IMR-90 (cell line): ENCODE results near the gene PBRM1. TPM values are rescaled to one million over a fixed set of nuclear protein-coding genes. Genes with fewer than 3 reads are reported as not detected.
A peak's percentile ranks its signal among the peaks of the same experiment; 100 is the strongest.

Source experiments
- ATAC-seq: fragments of 200-7000 bp; cut with Tn5 transposase; 2 replicates; pipeline ENCODE4 v1.9.1; 2020; ENCODE audit warnings: low read depth, mild to moderate bottlenecking, moderate library complexity
- BruUV-seq: library from RNA; stranded (reverse); fragments of 400-500 nt; replicated peaks from 2 replicates; lab custom pipeline; 2021; lab: Mats Ljungman, UMichigan
- CTCF ChIA-PET: fragments of 300-600 bp; formaldehyde crosslinking; extraction: SDS; loops from one replicate; lab custom pipeline; 2021; ENCODE audit warnings: antibody characterized with exemption; lab: Yijun Ruan, JAX
- POLR2A ChIA-PET: fragments of 300-600 bp; sonication (Branson Sonifier 250); formaldehyde crosslinking; loops from one replicate; lab custom pipeline; 2022; ENCODE audit warnings: antibody characterized with exemption; ENCODE audit not compliant: unreplicated experiment; lab: Charles Lee
- DNase-seq: peaks from one replicate; pipeline ENCODE4 v3.0.0; 2013
- H2AFZ ChIP-seq: replicated peaks from 2 replicates; pipeline ENCODE3; 2013; ENCODE audit warnings: low read length, mild to moderate bottlenecking; ENCODE audit not compliant: poor library complexity
- H2AK5ac ChIP-seq: 2 replicates; pipeline ENCODE4 v1.6.1; 2013; ENCODE audit warnings: low read depth, low read length, inconsistent platforms
- H2AK9ac ChIP-seq: replicated peaks from 2 replicates; pipeline ENCODE3; 2013; ENCODE audit warnings: mild to moderate bottlenecking, low read depth, low read length, moderate library complexity; ENCODE audit not compliant: poor library complexity
- H2BK120ac ChIP-seq: 2 replicates; pipeline ENCODE4 v1.6.1; 2013; ENCODE audit warnings: low read depth, low read length, inconsistent platforms
- H2BK15ac ChIP-seq: 3 replicates; pipeline ENCODE4 v1.6.1; 2013; ENCODE audit warnings: low read depth, low read length, inconsistent platforms
- H2BK20ac ChIP-seq: 2 replicates; pipeline ENCODE4 v1.6.1; 2013; ENCODE audit warnings: low read depth, mild to moderate bottlenecking, inconsistent platforms, low read length, moderate library complexity
- H2BK5ac ChIP-seq: 2 replicates; pipeline ENCODE4 v1.6.1; 2013; ENCODE audit warnings: mild to moderate bottlenecking, low read depth, low read length, inconsistent platforms; ENCODE audit not compliant: poor library complexity, severe bottlenecking
- H3K14ac ChIP-seq: replicated peaks from 2 replicates; pipeline ENCODE4 v1.6.1; 2013; ENCODE audit warnings: low read depth, low read length, inconsistent platforms
- H3K18ac ChIP-seq: 2 replicates; pipeline ENCODE4 v1.6.1; 2013; ENCODE audit warnings: low read depth, low read length, control low read depth
- H3K23ac ChIP-seq: 2 replicates; pipeline ENCODE4 v1.6.1; 2013; ENCODE audit warnings: low read depth, low read length, inconsistent platforms
- H3K27ac ChIP-seq: 2 replicates; pipeline ENCODE4 v1.5.1; 2013; ENCODE audit warnings: mild to moderate bottlenecking, control low read depth, low read length; ENCODE audit not compliant: insufficient read depth
- H3K27me3 ChIP-seq: 2 replicates; pipeline ENCODE4 v1.6.1; 2013; ENCODE audit warnings: low read length; ENCODE audit not compliant: control insufficient read depth, insufficient read depth
- H3K36me3 ChIP-seq: 2 replicates; pipeline ENCODE4 v1.6.1; 2013; ENCODE audit warnings: low read length, mixed read lengths; ENCODE audit not compliant: control insufficient read depth, insufficient read depth
- H3K4ac ChIP-seq: 2 replicates; pipeline ENCODE4 v1.6.1; 2013; ENCODE audit warnings: low read depth, low read length, inconsistent platforms
- H3K4me1 ChIP-seq: 2 replicates; pipeline ENCODE4 v1.6.1; 2013; ENCODE audit warnings: low read length, mixed read lengths; ENCODE audit not compliant: control insufficient read depth, insufficient read depth
- H3K4me2 ChIP-seq: 2 replicates; pipeline ENCODE4 v1.6.1; 2013; ENCODE audit warnings: low read depth, mild to moderate bottlenecking, control low read depth, low read length, moderate library complexity
- H3K4me3 ChIP-seq: 2 replicates; pipeline ENCODE4 v1.5.1; 2013; ENCODE audit warnings: low read depth, mild to moderate bottlenecking, control low read depth, low read length, moderate library complexity; ENCODE audit not compliant: insufficient read depth
- H3K56ac ChIP-seq: 2 replicates; pipeline ENCODE4 v1.6.1; 2013; ENCODE audit warnings: low read length, inconsistent platforms; ENCODE audit not compliant: insufficient read depth; ENCODE audit errors: extremely low read depth
- H3K79me1 ChIP-seq, 2 experiments: 2 replicates each; pipeline ENCODE4 v1.6.1; 2013; ENCODE audit warnings: low read length in 2 of 2, inconsistent platforms in 1 of 2, low read depth in 1 of 2
- H3K9ac ChIP-seq: 2 replicates; pipeline ENCODE4 v1.6.1; 2013; ENCODE audit warnings: low read depth, low read length, control low read depth
- H3K9me1 ChIP-seq: 2 replicates; pipeline ENCODE4 v1.6.1; 2013; ENCODE audit warnings: low read length, inconsistent platforms; ENCODE audit not compliant: insufficient read depth
- H3K9me3 ChIP-seq: 2 replicates; pipeline ENCODE4 v1.6.1; 2013; ENCODE audit warnings: low read length; ENCODE audit not compliant: control insufficient read depth, insufficient read depth
- H4K20me1 ChIP-seq: 2 replicates; pipeline ENCODE4 v1.6.1; 2013; ENCODE audit warnings: low read length, inconsistent platforms; ENCODE audit not compliant: insufficient read depth
- H4K5ac ChIP-seq: 2 replicates; pipeline ENCODE4 v1.6.1; 2013; ENCODE audit warnings: mild to moderate bottlenecking, low read depth, low read length, control low read depth
- H4K8ac ChIP-seq, 2 experiments: 2 replicates each; pipeline ENCODE4 v1.6.1; 2013; ENCODE audit warnings: low read depth in 2 of 2, low read length in 2 of 2, control low read depth in 1 of 2, inconsistent platforms in 1 of 2
- H4K91ac ChIP-seq: 2 replicates; pipeline ENCODE4 v1.6.1; 2013; ENCODE audit warnings: low read depth, low read length, inconsistent platforms; ENCODE audit not compliant: insufficient read depth
- CEBPB ChIP-seq: IDR thresholded peaks from 2 replicates; pipeline ENCODE4 v1.6.1; 2012; ENCODE audit warnings: low read depth, low read length, improper control_type of control experiment
- RAD21 ChIP-seq: IDR thresholded peaks from 2 replicates; pipeline ENCODE4 v1.6.1; 2012; ENCODE audit warnings: low read length, improper control_type of control experiment
- WGBS, 2 experiments: methylation state at CpG; one replicate each; pipeline versions ENCODE4 v1.1.5 to v1.1.7; 2013; ENCODE audit warnings: missing lambda C conversion rate in 2 of 2; ENCODE audit not compliant: insufficient read length in 1 of 2; ENCODE audit errors: extremely low coverage in 2 of 2; 5-methylcytosine and 5-hydroxymethylcytosine counted together
- dilution Hi-C: fragments of 300-500 bp; cut with HindIII; formaldehyde crosslinking; loops from one replicate; pipeline ENCODE4 v1.14.3; 2018; ENCODE audit warnings: low sequenced_read_pairs; ENCODE audit not compliant: unreplicated experiment
- in situ Hi-C: fragments of 300-500 bp; cut with MboI; formaldehyde crosslinking; loops from 3 replicates; pipeline ENCODE4 v1.14.3; 2019; ENCODE audit warnings: low sequenced_read_pairs, inconsistent platforms, mixed read lengths
- intact Hi-C: fragments of 100-400 bp; cut with micrococcal nuclease; formaldehyde crosslinking; loops from 2 replicates; pipeline ENCODE4 v1.10.0; 2022
- polyA plus RNA-seq, 3 experiments: library from polyadenylated mRNA; depleted of rRNA; stranded (reverse); fragments of >200 nt; gene quantifications; 2 replicates each; pipeline ENCODE4 v1.2.3, GENCODE V29; 2012; ENCODE audit warnings: low replicate concordance in 1 of 3
- total RNA-seq: library from RNA; depleted of rRNA; stranded (reverse); fragments of >200 nt; gene quantifications from 2 replicates; pipeline ENCODE4 v1.2.3, GENCODE V29; 2012

Gene PBRM1
- total and polyA plus RNA-seq, 2 of the 4 experiments (the other 2 are of a cell fraction), result 16.5 to 72.6 TPM

- DNase-seq (no peak), ATAC-seq (no peak)
- H2BK120ac ChIP-seq, result peak overlapping the region; percentile 38; the same call in 1 of the 2 replicates
- peak overlapping the region; percentile 60; the same call in 1 of the 2 replicates for H4K91ac ChIP-seq
- intact Hi-C loops (loop anchor here (2.0 kb wide), 1 partner anchor 63 kb away; no protein-coding TSS in a partner anchor), dilution Hi-C loops (no loop called here), in situ Hi-C loops (no loop called here)
- no peak overlapping the region for H2BK20ac ChIP-seq
- 0 out of 2 replicates have a peak overlapping the region, but pooled peaks have one; percentile 57 for H3K14ac ChIP-seq
- peak overlapping the region; percentile 46 to 96; a peak in 3 of 4 replicates for H4K8ac ChIP-seq
- peaks cover 4% of the 10 kb centered on the region for H3K36me3 ChIP-seq
- peaks cover 41% of the 10 kb centered on the region for H4K20me1 ChIP-seq
- H2BK5ac ChIP-seq, result peak overlapping the region; percentile 47
- H2AFZ ChIP-seq, result peak overlapping the region; percentile 95
- peak overlapping the region; percentile 89; the same call in 1 of the 2 replicates for H3K4ac ChIP-seq
- H2AK9ac ChIP-seq, result peak overlapping the region; percentile 30
- H3K9ac ChIP-seq, result no peak overlapping the region; the same call in 1 of the 2 replicates
- H3K79me1 ChIP-seq, result peaks cover 32 to 80% of the 10 kb centered on the region in 2 experiments
- H2AK5ac ChIP-seq, result peak overlapping the region; percentile 91
- no peak overlapping the region for H2BK15ac ChIP-seq
- H3K18ac ChIP-seq, result no peak overlapping the region; the same call in 1 of the 2 replicates
- WGBS, 2 experiments, result 0% methylated on average over 3 of the region's 9 CpGs; no CpG with 5 or more reads in 1 of the 2 experiments
- H3K9me3 ChIP-seq, result no peaks in the 10 kb centered on the region
- no TSS peak for BruUV-seq
- no peak overlapping the region for H3K27ac ChIP-seq
- H4K5ac ChIP-seq, result peak overlapping the region; percentile 73; the same call in 1 of the 2 replicates
- no peaks in the 10 kb centered on the region for H3K27me3 ChIP-seq
- H3K4me3 ChIP-seq, result peak overlapping the region; percentile 24; the same call in 1 of the 2 replicates
- ChIA-PET CTCF (no interaction called here), POLR2A (interaction anchor here (0.8 kb wide), 1 partner anchor 16 kb away, joined by 3 read pairs; no protein-coding TSS in a partner anchor)
- 0 out of 2 replicates have a peak overlapping the region, but pooled peaks have one; percentile 19 for H3K23ac ChIP-seq
- no peak overlapping the region for H3K56ac ChIP-seq
- H3K9me1 ChIP-seq, result peaks cover 27% of the 10 kb centered on the region
- peak; percentile 50; the same call in 1 of the 2 replicates for TF ChIP-seq CEBPB
- TF ChIP-seq RAD21, result no peak
- peak overlapping the region; percentile 90 for H3K4me2 ChIP-seq
- peaks cover 26% of the 10 kb centered on the region for H3K4me1 ChIP-seq
These were observed 149.7 kb downstream of the PBRM1 start for GRCh38 chr3:52536112-52536368.
